Gastroesophageal sphincter (tissue), 4 donors: ENCODE data around the gene TFG. TPM values are rescaled to one million over a fixed set of nuclear protein-coding genes. Genes with fewer than 3 reads are reported as not detected.

ENCODE experiments used
- ATAC-seq: fragments of 150-250 bp; one replicate; pipeline ENCODE4 v1.9.1; 2016; ENCODE audit warnings: mild to moderate bottlenecking, moderate library complexity
- H3K27ac ChIP-seq, 4 donors: fragments of 200-600 bp; sonication (generic) in 3 of 4; 1 replicate in 3 of 4; 2 replicates in 1 of 4; pipeline ENCODE4 v1.5.1; 2016 to 2019
- H3K27me3 ChIP-seq: fragments of 200-600 bp; sonication (generic); one replicate; pipeline ENCODE4 v1.5.1; 2019
- H3K36me3 ChIP-seq, 2 donors: fragments of 200-600 bp; sonication (generic); one replicate each; pipeline ENCODE4 v1.5.1; 2019; ENCODE audit warnings: control low read depth in 1 of 2
- H3K4me1 ChIP-seq, 3 donors: fragments of 200-600 bp; sonication (generic); 1 replicate in 2 of 3; 2 replicates in 1 of 3; pipeline ENCODE4 v1.5.1; 2016 to 2019; ENCODE audit warnings: control low read depth in 2 of 3
- H3K4me3 ChIP-seq, 2 donors: fragments of 200-600 bp; sonication (generic); one replicate each; pipeline ENCODE4 v1.5.1; 2019; ENCODE audit warnings: mild to moderate bottlenecking in 1 of 2, moderate library complexity in 1 of 2
- H3K9me3 ChIP-seq, 3 donors: fragments of 200-600 bp; sonication (generic); one replicate each; pipeline ENCODE4 v1.5.1; 2017 to 2019; ENCODE audit warnings: control low read depth in 2 of 3
- CTCF ChIP-seq, 4 experiments: fragments of 200-600 bp in 2 of 4; fragments of 450-650 bp in 2 of 4; sonication (generic) in 1 of 4; IDR thresholded peaks; one replicate each; pipeline ENCODE4 v1.5.1; 2017 to 2019; ENCODE audit warnings: antibody characterized with exemption in 4 of 4, mild to moderate bottlenecking in 2 of 4, moderate library complexity in 2 of 4
- EP300 ChIP-seq: sonication (generic); formaldehyde crosslinking; IDR thresholded peaks from one replicate; pipeline ENCODE4 v1.6.1; 2017; ENCODE audit warnings: antibody characterized with exemption, mild to moderate bottlenecking
- POLR2A ChIP-seq, 2 donors: fragments of 450-650 bp; IDR thresholded peaks; one replicate each; pipeline ENCODE4 v1.6.1; 2017; ENCODE audit warnings: antibody characterized with exemption in 2 of 2, mild to moderate bottlenecking in 2 of 2, moderate library complexity in 1 of 2
- POLR2AphosphoS5 ChIP-seq: sonication (generic); formaldehyde crosslinking; IDR thresholded peaks from one replicate; pipeline ENCODE4 v1.6.1; 2017; ENCODE audit warnings: antibody characterized with exemption
- WGBS, 2 donors: methylation state at CpG; one replicate each; pipeline ENCODE4 v1.1.5; 2018; ENCODE audit warnings: low coverage in 1 of 2; 5-methylcytosine and 5-hydroxymethylcytosine counted together
- total RNA-seq, 4 donors: library from RNA; depleted of rRNA; stranded (reverse); fragments of >200 nt; gene quantifications; one replicate each; pipeline ENCODE4 v1.1.0, GENCODE V29; 2016

TFG gene
- total RNA-seq, 4 donors from 2014 or later, result 61.9 to 72.7 (median 64.1) TPM

- Histone ChIP-seq H3K4me3 (no peak overlapping the region), H3K27ac (no peak overlapping the region), H3K27me3 (no peaks in the 10 kb centered on the region), H3K9me3 (no peaks in the 10 kb centered on the region), H3K4me1 (peaks cover 0 to 68% (median 6%) of the 10 kb centered on the region in 3 donors), H3K36me3 (peaks cover 0 to 52% of the 10 kb centered on the region in 2 donors)
- WGBS, 2 donors, result 83 to 88% methylated on average over 1 to 3 of the region's 4 CpGs
- ATAC-seq, result no peak
- TF ChIP-seq POLR2AphosphoS5, result no peak
- TF ChIP-seq EP300, result no peak
- TF ChIP-seq CTCF (IDR thresholded peaks at IDR 0.05), result no peak
- no peak for TF ChIP-seq POLR2A (IDR thresholded peaks at IDR 0.05)
These were observed 8.6 kb downstream of the TFG start for GRCh38 chr3:100717637-100718487.

- Histone ChIP-seq H3K4me1 (peaks cover 0 to 56% (median 6%) of the 10 kb centered on the region in 3 donors), H3K27ac (no peak overlapping the region), H3K4me3 (no peak overlapping the region), H3K27me3 (no peaks in the 10 kb centered on the region), H3K9me3 (no peaks in the 10 kb centered on the region), H3K36me3 (peaks cover 0 to 46% of the 10 kb centered on the region in 2 donors)
- TF ChIP-seq POLR2A (IDR thresholded peaks at IDR 0.05) (no peak), POLR2AphosphoS5 (no peak), EP300 (no peak), CTCF (IDR thresholded peaks at IDR 0.05) (no peak)
- 0 to 17% methylated on average over 1 of the region's 1 CpG for WGBS, 2 donors
- ATAC-seq, result no peak
These were observed 9.8 kb downstream of the TFG start for GRCh38 chr3:100719136-100719535.

GRCh38 chr3:100720426-100720825 is 11.1 kb downstream of the TFG start:
- ATAC-seq, result no peak
- Histone ChIP-seq H3K4me1 (peaks cover 0 to 45% (median 0%) of the 10 kb centered on the region in 3 donors), H3K36me3 (peaks cover 0 to 42% of the 10 kb centered on the region in 2 donors), H3K9me3 (no peaks in the 10 kb centered on the region), H3K4me3 (no peak overlapping the region), H3K27me3 (no peaks in the 10 kb centered on the region), H3K27ac (no peak overlapping the region)
- WGBS, 2 donors, result 68 to 87% methylated on average over 2 to 4 of the region's 5 CpGs
- TF ChIP-seq CTCF (IDR thresholded peaks at IDR 0.05) (no peak), EP300 (no peak), POLR2AphosphoS5 (no peak), POLR2A (IDR thresholded peaks at IDR 0.05) (no peak)

- Histone ChIP-seq H3K9me3 (no peaks in the 10 kb centered on the region), H3K36me3 (peaks cover 0 to 66% of the 10 kb centered on the region in 2 donors), H3K4me3 (no peak overlapping the region), H3K27me3 (no peaks in the 10 kb centered on the region), H3K4me1 (peaks cover 0 to 21% (median 3%) of the 10 kb centered on the region in 3 donors), H3K27ac (no peak overlapping the region)
- ATAC-seq, result no peak
- TF ChIP-seq POLR2A (IDR thresholded peaks at IDR 0.05), result no peak
- TF ChIP-seq CTCF (IDR thresholded peaks at IDR 0.05), result no peak
- TF ChIP-seq EP300, result no peak
- no peak for TF ChIP-seq POLR2AphosphoS5
- WGBS, 2 donors, result 100% methylated on average over 2 to 3 of the region's 3 CpGs
These were observed 16.7 kb downstream of the TFG start for GRCh38 chr3:100725935-100726513.
